22Rv1 (cell line): ENCODE measurements around the gene ZNF827.

ENCODE experiments used
- H3K27ac ChIP-seq: fragments of 450-650 bp; 2 replicates; pipeline ENCODE4 v1.5.1; 2017
- CTCF ChIP-seq: fragments of 450-650 bp; IDR thresholded peaks from 2 replicates; pipeline ENCODE4 v1.5.1; 2017; ENCODE audit warnings: mild to moderate bottlenecking
- ZFX ChIP-seq: fragments of 450-650 bp; IDR thresholded peaks from 2 replicates; pipeline ENCODE4 v1.6.1; 2017; ENCODE audit warnings: antibody characterized with exemption, borderline replicate concordance

ZNF827 gene

GRCh38 chr4:145824463-145824862 lies 114.2 kb downstream of the ZNF827 start:
- TF ChIP-seq CTCF, result no peak
- TF ChIP-seq ZFX, result no peak
- H3K27ac ChIP-seq, result no peak overlapping the region

GRCh38 chr4:145823743-145824142 lies 114.9 kb downstream of the ZNF827 start:
- no peak overlapping the region for H3K27ac ChIP-seq
- no peak for TF ChIP-seq CTCF
- TF ChIP-seq ZFX, result no peak

- no peak overlapping the region for H3K27ac ChIP-seq
- TF ChIP-seq CTCF (no peak), ZFX (no peak)
Measured at GRCh38 chr4:145822581-145822980, 116.0 kb downstream of the ZNF827 start.

GRCh38 chr4:145822181-145822580 lies 116.4 kb downstream of the ZNF827 start:
- H3K27ac ChIP-seq, result no peak overlapping the region
- TF ChIP-seq CTCF (no peak), ZFX (no peak)

GRCh38 chr4:145821766-145822165 lies 116.9 kb downstream of the ZNF827 start:
- TF ChIP-seq ZFX (no peak), CTCF (no peak)
- no peak overlapping the region for H3K27ac ChIP-seq

- H3K27ac ChIP-seq, result no peak overlapping the region
- TF ChIP-seq CTCF (no peak), ZFX (no peak)
Measured at GRCh38 chr4:145820407-145820806, 118.2 kb downstream of the ZNF827 start.

- TF ChIP-seq CTCF (no peak), ZFX (no peak)
- no peak overlapping the region for H3K27ac ChIP-seq
Measured at GRCh38 chr4:145819853-145820181, 118.8 kb downstream of the ZNF827 start.
